Endothelial cell of umbilical vein (primary cell): Measurements from ENCODE around the gene SPAG8. TPM values are rescaled to one million over a fixed set of nuclear protein-coding genes. Genes with fewer than 3 reads are reported as not detected.

Source experiments
- BruUV-seq: library from RNA; stranded (reverse); fragments of 400-500 nt; replicated peaks from 2 replicates; lab custom pipeline; 2021; lab: Mats Ljungman, UMichigan
- CTCF ChIA-PET: fragments of 300-600, 350-600 bp; sonication (Branson Sonifier 250); formaldehyde crosslinking; loops from one replicate; lab custom pipeline; 2021; ENCODE audit warnings: antibody characterized with exemption, inconsistent platforms; lab: Charles Lee
- POLR2A ChIA-PET: fragments of 300-600, 350-600 bp; sonication (Branson Sonifier 250); formaldehyde crosslinking; loops from one replicate; lab custom pipeline; 2021; ENCODE audit warnings: antibody characterized with exemption, inconsistent platforms; lab: Charles Lee
- DNase-seq: peaks from one replicate; pipeline ENCODE4 v3.0.0-alpha.2; 2011; ENCODE audit warnings: low read depth, low spot score
- FAIRE-seq: peaks from 2 replicates; lab custom pipeline; 2011; peaks lifted over from hg19 to GRCh38; lab: Jason Lieb, UNC
- H2AFZ ChIP-seq: 2 replicates; pipeline ENCODE4 v1.6.0; 2012; ENCODE audit warnings: low read depth, low read length, control low read depth, inconsistent platforms
- H3K27ac ChIP-seq: 2 replicates; pipeline ENCODE4 v1.5.1; 2011; ENCODE audit warnings: low read depth, mild to moderate bottlenecking, control low read depth, low read length, moderate library complexity; ENCODE audit not compliant: insufficient read depth
- H3K27me3 ChIP-seq, 2 experiments: 2 replicates each; pipeline versions ENCODE4 v1.6.0 to v1.6.1; 2011; ENCODE audit warnings: low read length in 2 of 2, mixed read lengths in 1 of 2; ENCODE audit not compliant: control insufficient read depth in 2 of 2, insufficient read depth in 2 of 2
- H3K36me3 ChIP-seq, 2 experiments: 2 replicates in 1 of 2; 3 replicates in 1 of 2; pipeline ENCODE4 v1.5.1; 2011; ENCODE audit warnings: low read length in 2 of 2, mild to moderate bottlenecking in 1 of 2, moderate library complexity in 1 of 2; ENCODE audit not compliant: control insufficient read depth in 2 of 2, insufficient read depth in 2 of 2; ENCODE audit errors: extremely low read depth in 1 of 2
- H3K4me1 ChIP-seq: 3 replicates; pipeline ENCODE4 v1.5.1; 2011; ENCODE audit warnings: mild to moderate bottlenecking, low read length; ENCODE audit not compliant: control insufficient read depth, insufficient read depth; ENCODE audit errors: extremely low read depth
- H3K4me2 ChIP-seq: 2 replicates; pipeline ENCODE4 v1.6.1; 2011; ENCODE audit warnings: low read length, control low read depth, mixed read lengths; ENCODE audit not compliant: insufficient read depth
- H3K4me3 ChIP-seq, 3 experiments: fragments of 200-600 bp in 1 of 3; sonication (generic), shearing (Covaris generic) in 1 of 3; replicated peaks in 1 of 3; 2 replicates each; pipeline ENCODE4 v1.5.1; 2011 to 2016; ENCODE audit warnings: control low read depth in 3 of 3, low read length in 3 of 3, mild to moderate bottlenecking in 2 of 3, inconsistent platforms in 1 of 3, low read depth in 1 of 3, moderate library complexity in 1 of 3; ENCODE audit not compliant: insufficient read depth in 1 of 3
- H3K79me2 ChIP-seq: 2 replicates; pipeline ENCODE4 v1.6.0; 2012; ENCODE audit warnings: low read length, inconsistent platforms; ENCODE audit not compliant: control insufficient read depth, insufficient read depth
- H3K9ac ChIP-seq: replicated peaks from 2 replicates; pipeline ENCODE3; 2011; ENCODE audit warnings: low read length, control low read depth; ENCODE audit not compliant: insufficient read depth; ENCODE audit errors: extremely low read depth
- H3K9me1 ChIP-seq: replicated peaks from 3 replicates; pipeline ENCODE4 v1.6.0; 2011; ENCODE audit warnings: mild to moderate bottlenecking, low read length; ENCODE audit not compliant: control insufficient read depth, insufficient read depth; ENCODE audit errors: extremely low read depth
- H3K9me3 ChIP-seq: replicated peaks from 2 replicates; pipeline ENCODE4 v1.5.1; 2012; ENCODE audit warnings: low read length, inconsistent platforms; ENCODE audit not compliant: control insufficient read depth, insufficient read depth
- H4K20me1 ChIP-seq: replicated peaks from 2 replicates; pipeline ENCODE3; 2011; ENCODE audit warnings: mild to moderate bottlenecking, low read length; ENCODE audit not compliant: control insufficient read depth, insufficient read depth; ENCODE audit errors: extremely low read depth
- CTCF ChIP-seq, 2 donors: IDR thresholded peaks; 1 replicate in 1 of 2; 2 replicates in 1 of 2; pipeline ENCODE4 v1.5.1; 2011; ENCODE audit warnings: low read length in 2 of 2, mild to moderate bottlenecking in 2 of 2, moderate library complexity in 2 of 2, control low read depth in 1 of 2, inconsistent platforms in 1 of 2, low read depth in 1 of 2; ENCODE audit not compliant: insufficient read depth in 1 of 2; ENCODE audit errors: extremely low read depth in 1 of 2
- EZH2 ChIP-seq: IDR thresholded peaks from 2 replicates; pipeline ENCODE4 v1.6.1; 2012; ENCODE audit warnings: borderline replicate concordance, low read depth, mild to moderate bottlenecking, moderate library complexity, low read length, inconsistent platforms; ENCODE audit not compliant: severe bottlenecking
- FOS ChIP-seq: IDR thresholded peaks from 2 replicates; pipeline ENCODE4 v1.6.1; 2011; ENCODE audit warnings: mild to moderate bottlenecking, low read length, moderate library complexity, borderline replicate concordance; ENCODE audit not compliant: insufficient read depth
- GATA2 ChIP-seq: IDR thresholded peaks from 2 replicates; pipeline ENCODE4 v1.7.0; 2011; ENCODE audit warnings: low read depth, mild to moderate bottlenecking, moderate library complexity, mixed read lengths, low read length; ENCODE audit not compliant: insufficient read length, insufficient read depth
- JUN ChIP-seq: IDR thresholded peaks from 2 replicates; pipeline ENCODE4 v1.6.1; 2011; ENCODE audit warnings: borderline replicate concordance, low read depth; ENCODE audit not compliant: insufficient read length, insufficient read depth
- MAX ChIP-seq: IDR thresholded peaks from 2 replicates; pipeline ENCODE4 v1.6.1; 2011; ENCODE audit not compliant: insufficient read depth, insufficient read length
- MYC ChIP-seq: IDR thresholded peaks from one replicate; pipeline ENCODE4 v1.6.1; 2011; ENCODE audit warnings: mild to moderate bottlenecking, low read depth, low read length
- POLR2A ChIP-seq: IDR thresholded peaks from 2 replicates; pipeline ENCODE4 v1.6.1; 2012; ENCODE audit warnings: low read depth, mild to moderate bottlenecking, control low read depth, low read length
- POLR2AphosphoS5 ChIP-seq: IDR thresholded peaks from 2 replicates; pipeline ENCODE4 v1.6.1; 2012; ENCODE audit warnings: low read depth, mild to moderate bottlenecking, control low read depth, low read length, moderate library complexity; ENCODE audit not compliant: insufficient read depth
- dilution Hi-C: fragments of 300-500 bp; cut with MboI; formaldehyde crosslinking; loops from one replicate; pipeline ENCODE4 v1.15.0; 2019; ENCODE audit warnings: low sequenced_read_pairs; ENCODE audit not compliant: extremely low pct_ligation_motif_present
- intact Hi-C: fragments of 100-400 bp; cut with micrococcal nuclease; formaldehyde crosslinking; loops from one replicate; pipeline ENCODE4 v1.10.0; 2022
- polyA plus RNA-seq, 4 experiments: library from polyadenylated mRNA; depleted of rRNA in 3 of 4; stranded (reverse) in 3 of 4; unstranded in 1 of 4; fragments of >200 nt; gene quantifications; 2 replicates each; pipeline versions ENCODE4 v1.2.1 to v1.2.3, GENCODE V29; 2011 to 2012; ENCODE audit warnings: missing spikeins in 1 of 4
- total RNA-seq: library from RNA; stranded (reverse); gene quantifications from 2 replicates; pipeline ENCODE4 v1.2.3, GENCODE V29; 2021

SPAG8 gene
- total and polyA plus RNA-seq, 2 donors (not counting 3 experiments of a cell fraction or from before 2014, with no cell fraction given) = 0.21 to 0.69 TPM

- Histone ChIP-seq H3K27me3 (no peaks in the 10 kb centered on the region), H3K9me1 (no peaks in the 10 kb centered on the region), H3K27ac (no peak overlapping the region), H3K4me1 (peaks cover 22% of the 10 kb centered on the region), H2AFZ (no peak overlapping the region), H3K9ac (no peak overlapping the region), H3K9me3 (no peaks in the 10 kb centered on the region), H3K36me3 (no peaks in the 10 kb centered on the region), H3K4me3 (no peak overlapping the region), H4K20me1 (no peaks in the 10 kb centered on the region), H3K4me2 (no peak overlapping the region), H3K79me2 (no peaks in the 10 kb centered on the region)
- BruUV-seq = no TSS peak
- ChIA-PET POLR2A (no interaction called here), CTCF (interaction anchor here (0.9 to 2.7 kb wide), 4 partner anchors 9 to 20 kb away, joined by 3 to 21 read pairs (median 4); partner anchors contain the start of gene MSMP)
- dilution Hi-C loops = no loop called here
- no peak for TF ChIP-seq FOS
- TF ChIP-seq POLR2A = no peak
- TF ChIP-seq EZH2 = no peak
- no peak for TF ChIP-seq JUN
- no peak for TF ChIP-seq MYC
- TF ChIP-seq POLR2AphosphoS5 = no peak
- no peak for TF ChIP-seq MAX
- TF ChIP-seq CTCF (IDR thresholded peaks at IDR 0.05; ENCODE audit: extremely low read depth in 1 of 2, insufficient read depth in 1 of 2, low read depth in 1 of 2, low read length in 2 of 2) = no peak
- TF ChIP-seq GATA2 = no peak
- DNase-seq = no peak
- intact Hi-C loops = loop anchor here (2.0 kb wide), 1 partner anchor 13 kb away; no protein-coding TSS in a partner anchor
- FAIRE-seq = no peak
Measured at GRCh38 chr9:35769763-35770162, 42.3 kb downstream of the SPAG8 start.
